ENCODE results near the gene B4GALNT4. TPM values are rescaled to one million over a fixed set of nuclear protein-coding genes. Genes with fewer than 3 reads are reported as not detected.
"Not testable (repeated sequence)": the region's sequence is repeated elsewhere in the genome, so short reads cannot be mapped to it uniquely, and the experiment has no call there.

The B4GALNT4 gene
- total RNA-seq, 4 donors from 2014 or later = 2.5 to 12.0 (median 5.7) TPM

- peak overlapping the region in 3 of 4 donors; percentile 8 to 15 (median 9) for H3K4me3 ChIP-seq
- no peak for DNase-seq (ENCODE audit: extremely low spot score)
- no peaks in the 10 kb centered on the region for H3K9me3 ChIP-seq
- 83% methylated on average over 6 of the region's 6 CpGs for WGBS
- TF ChIP-seq EP300 (IDR thresholded peaks at IDR 0.05) = no peak
- no peak for TF ChIP-seq POLR2A (IDR thresholded peaks at IDR 0.05; ENCODE audit: low read depth)
- TF ChIP-seq, protein P1, sequence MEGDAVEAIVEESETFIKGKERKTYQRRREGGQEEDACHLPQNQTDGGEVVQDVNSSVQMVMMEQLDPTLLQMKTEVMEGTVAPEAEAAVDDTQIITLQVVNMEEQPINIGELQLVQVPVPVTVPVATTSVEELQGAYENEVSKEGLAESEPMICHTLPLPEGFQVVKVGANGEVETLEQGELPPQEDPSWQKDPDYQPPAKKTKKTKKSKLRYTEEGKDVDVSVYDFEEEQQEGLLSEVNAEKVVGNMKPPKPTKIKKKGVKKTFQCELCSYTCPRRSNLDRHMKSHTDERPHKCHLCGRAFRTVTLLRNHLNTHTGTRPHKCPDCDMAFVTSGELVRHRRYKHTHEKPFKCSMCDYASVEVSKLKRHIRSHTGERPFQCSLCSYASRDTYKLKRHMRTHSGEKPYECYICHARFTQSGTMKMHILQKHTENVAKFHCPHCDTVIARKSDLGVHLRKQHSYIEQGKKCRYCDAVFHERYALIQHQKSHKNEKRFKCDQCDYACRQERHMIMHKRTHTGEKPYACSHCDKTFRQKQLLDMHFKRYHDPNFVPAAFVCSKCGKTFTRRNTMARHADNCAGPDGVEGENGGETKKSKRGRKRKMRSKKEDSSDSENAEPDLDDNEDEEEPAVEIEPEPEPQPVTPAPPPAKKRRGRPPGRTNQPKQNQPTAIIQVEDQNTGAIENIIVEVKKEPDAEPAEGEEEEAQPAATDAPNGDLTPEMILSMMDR (IDR thresholded peaks at IDR 0.05) = no peak
- TF ChIP-seq POLR2AphosphoS5 (IDR thresholded peaks at IDR 0.05) = no peak
- intact Hi-C loops (cut with DNase I) = loop anchor here (2.0 kb wide), 1 partner anchor 26 kb away; no protein-coding TSS in a partner anchor
- H3K27me3 ChIP-seq = no peaks in the 10 kb centered on the region
- peaks cover 46 to 57% (median 48%) of the 10 kb centered on the region in 4 donors for H3K4me1 ChIP-seq
- H3K36me3 ChIP-seq = no peaks in the 10 kb centered on the region
- H3K27ac ChIP-seq (replicated peaks in 1 of 4) = peak overlapping the region; percentile 86 to 90 (median 87)
These were observed 42.8 kb upstream of the B4GALNT4 start for GRCh38 chr11:326592-326841.

DNA sequence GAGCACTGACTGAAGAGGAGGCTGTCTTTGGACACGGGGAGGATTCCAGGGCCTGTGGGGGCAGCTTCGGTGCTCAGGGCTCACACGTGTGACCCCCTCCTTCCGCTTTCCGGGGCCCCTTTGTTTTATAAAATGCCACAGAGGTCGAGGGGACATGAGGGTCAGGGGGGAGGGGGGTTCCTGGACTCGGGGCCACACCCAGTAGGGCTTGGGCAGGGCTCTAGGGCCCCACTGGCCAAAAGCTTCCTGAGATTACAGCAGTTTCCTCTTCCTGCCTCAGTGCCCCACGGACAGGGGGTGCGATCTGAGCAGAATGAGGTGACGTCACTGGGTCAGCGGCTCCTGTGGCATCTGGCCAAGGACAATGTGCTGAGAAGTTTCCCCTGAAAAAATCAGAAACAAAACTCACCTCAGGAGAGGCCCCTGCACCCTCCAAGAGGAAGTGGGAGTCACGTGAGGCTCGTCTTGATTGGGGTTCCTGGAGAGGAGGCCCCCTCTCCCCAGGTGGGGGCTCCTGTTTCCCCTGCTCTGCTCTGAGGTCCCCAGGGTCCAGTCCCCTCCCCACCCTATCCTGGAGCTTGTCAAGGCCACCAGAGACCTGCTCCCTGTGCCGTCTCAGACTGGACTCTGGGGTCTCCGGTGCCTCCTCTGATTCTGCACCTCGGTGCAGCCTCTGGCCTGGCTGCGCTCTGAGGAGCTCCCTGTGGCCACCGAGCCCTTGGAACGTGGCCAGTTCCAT is 42.3 kb upstream of the B4GALNT4 start:
- Histone ChIP-seq H3K27ac (replicated peaks in 1 of 4) (peak overlapping the region; percentile 86 to 90 (median 87)), H3K4me3 (peak overlapping the region; percentile 8 to 25 (median 14)), H3K4me1 (peaks cover 46 to 57% (median 48%) of the 10 kb centered on the region in 4 donors), H3K27me3 (no peaks in the 10 kb centered on the region), H3K9me3 (no peaks in the 10 kb centered on the region), H3K36me3 (no peaks in the 10 kb centered on the region)
- 38% methylated on average over 7 of the region's 19 CpGs for WGBS
- intact Hi-C loops (cut with DNase I) = loop anchor here (2.0 kb wide), 1 partner anchor 26 kb away; no protein-coding TSS in a partner anchor
- TF ChIP-seq, protein P1 (IDR thresholded peaks at IDR 0.05) = no peak
- no peak for TF ChIP-seq EP300 (IDR thresholded peaks at IDR 0.05)
- peak; percentile 66 to 79 for TF ChIP-seq POLR2AphosphoS5 (IDR thresholded peaks at IDR 0.05)
- TF ChIP-seq POLR2A (IDR thresholded peaks at IDR 0.05; ENCODE audit: low read depth) = no peak
- DNase-seq (ENCODE audit: extremely low spot score) = peak; percentile 97

DNA sequence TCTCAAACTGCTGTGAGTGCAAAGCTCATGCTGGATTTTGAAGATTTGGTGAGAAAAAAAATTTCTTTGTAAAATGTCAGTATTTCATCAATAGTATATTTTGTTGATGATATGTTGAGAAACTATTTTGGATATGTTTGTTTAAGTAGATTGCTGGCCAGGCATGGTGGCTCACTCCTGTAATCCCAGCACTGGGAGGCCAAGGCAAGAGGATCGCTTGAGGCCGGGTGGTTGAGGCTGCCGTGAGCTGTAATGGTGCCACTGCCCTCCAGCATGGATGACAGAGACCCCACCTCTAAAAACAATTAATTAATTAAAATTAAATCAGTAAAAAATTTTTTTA is 41.7 kb upstream of the B4GALNT4 start:
- TF ChIP-seq, protein P1 (IDR thresholded peaks at IDR 0.05) = no peak
- H3K4me1 ChIP-seq = peaks cover 44 to 54% (median 47%) of the 10 kb centered on the region in 4 donors
- WGBS = 90% methylated on average over 3 of the region's 3 CpGs
- H3K4me3 ChIP-seq = peak overlapping the region in 2 of 4 donors; percentile 12 to 25
- peak overlapping the region; percentile 86 to 90 (median 87) for H3K27ac ChIP-seq (replicated peaks in 1 of 4)
- no peaks in the 10 kb centered on the region for H3K36me3 ChIP-seq
- H3K27me3 ChIP-seq = no peaks in the 10 kb centered on the region
- H3K9me3 ChIP-seq = no peaks in the 10 kb centered on the region
- DNase-seq (ENCODE audit: extremely low spot score) = no peak
- intact Hi-C loops (cut with DNase I) = loop anchor here (2.0 kb wide), 1 partner anchor 25 kb away; no protein-coding TSS in a partner anchor

DNA sequence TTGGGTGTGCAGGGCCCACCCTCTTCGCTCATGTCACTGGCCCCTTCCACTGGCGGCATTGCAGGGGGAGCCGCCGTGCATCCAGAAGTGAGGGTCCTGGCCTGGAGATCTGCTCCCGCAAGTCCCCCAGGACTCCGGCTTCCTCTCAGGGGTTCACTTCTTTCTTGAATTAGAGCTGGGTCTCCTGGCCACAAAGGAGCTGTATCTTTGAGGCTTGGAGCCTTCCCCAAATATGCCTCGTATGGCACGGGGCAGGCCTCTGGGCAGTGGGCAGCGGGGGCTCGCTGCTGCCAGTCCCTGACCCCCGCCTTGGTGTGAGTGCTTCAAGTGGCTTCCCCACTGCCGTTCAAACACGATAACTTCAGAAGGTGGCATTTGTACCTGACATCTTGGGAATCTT is 41.3 kb upstream of the B4GALNT4 start:
- Histone ChIP-seq H3K36me3 (no peaks in the 10 kb centered on the region), H3K4me1 (peaks cover 40 to 49% (median 45%) of the 10 kb centered on the region in 4 donors), H3K27me3 (no peaks in the 10 kb centered on the region), H3K4me3 (no peak overlapping the region), H3K9me3 (no peaks in the 10 kb centered on the region), H3K27ac (replicated peaks in 1 of 4) (peak overlapping the region in 3 of 4 donors; percentile 87 to 90 (median 87))
- TF ChIP-seq POLR2AphosphoS5 (IDR thresholded peaks at IDR 0.05) (no peak), POLR2A (IDR thresholded peaks at IDR 0.05; ENCODE audit: low read depth) (no peak), EP300 (IDR thresholded peaks at IDR 0.05) (no peak)
- TF ChIP-seq, protein P1 (IDR thresholded peaks at IDR 0.05) = no peak
- 93% methylated on average over 10 of the region's 13 CpGs for WGBS
- no peak for DNase-seq (ENCODE audit: extremely low spot score)
- intact Hi-C loops (cut with DNase I) = no loop called here

- H3K4me3 ChIP-seq; DNase-seq (ENCODE audit: extremely low spot score); H3K36me3 ChIP-seq; H3K27me3 ChIP-seq; intact Hi-C loops (cut with DNase I); H3K9me3 ChIP-seq: not testable (repeated sequence)
- Histone ChIP-seq H3K27ac (replicated peaks in 1 of 4) (peak overlapping the region in 1 of 4 donors; percentile 87), H3K4me1 (peaks cover 38 to 43% (median 42%) of the 10 kb centered on the region in 4 donors)
- WGBS = 93% methylated on average over 15 of the region's 15 CpGs
These were observed 40.7 kb upstream of the B4GALNT4 start for GRCh38 chr11:328516-329100.

Data from esophagus muscularis mucosa (tissue), 4 donors.